SIG-M5 treated with dmso at 0.1 percent for 504 hours (cell line): Measurements from ENCODE around the gene EFHC1.

Source experiments
- DNase-seq: peaks from one replicate; lab custom pipeline; 2025; ENCODE audit not compliant: unreplicated experiment; lab: John Stamatoyannopoulos, UW

Gene EFHC1

DNA sequence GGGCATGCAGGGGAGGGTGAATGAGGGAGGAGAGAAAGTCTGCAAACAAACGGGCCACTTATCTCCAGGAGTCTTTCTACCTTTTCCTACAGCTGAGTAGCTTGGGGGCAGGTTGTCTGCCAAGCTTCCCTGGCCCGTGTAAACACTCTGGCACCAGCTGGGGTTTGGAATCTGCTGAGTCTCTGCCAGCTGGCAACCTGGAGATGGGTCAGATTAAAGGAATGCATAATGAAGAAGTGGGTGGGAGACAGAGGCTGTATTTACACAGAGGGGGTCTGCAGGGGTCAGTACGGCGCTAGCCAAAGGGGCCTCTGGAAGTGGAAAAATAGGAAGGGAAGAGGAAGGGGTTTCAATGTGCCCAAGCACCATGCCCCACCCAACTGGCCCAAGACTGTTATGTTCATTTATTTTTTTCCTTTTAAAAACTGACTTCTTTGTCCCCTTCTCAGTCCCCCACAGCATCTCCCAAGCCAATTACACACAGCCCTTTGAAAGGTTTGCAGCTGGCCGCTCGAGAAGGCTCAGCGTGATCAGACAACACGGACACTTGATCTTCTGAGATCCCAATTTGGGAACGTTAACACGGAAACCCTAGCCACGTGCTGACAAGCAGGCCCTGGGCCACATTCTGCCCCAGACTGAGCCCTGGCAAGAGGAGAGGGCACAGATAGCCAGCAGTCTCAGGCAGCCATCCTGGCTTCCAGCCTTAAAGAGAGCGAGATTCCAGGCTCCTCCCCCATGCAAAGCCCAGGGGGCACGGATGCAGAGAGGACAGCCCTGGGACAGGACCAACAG, 131.5 kb downstream of the EFHC1 start:
- no peak for DNase-seq

DNA sequence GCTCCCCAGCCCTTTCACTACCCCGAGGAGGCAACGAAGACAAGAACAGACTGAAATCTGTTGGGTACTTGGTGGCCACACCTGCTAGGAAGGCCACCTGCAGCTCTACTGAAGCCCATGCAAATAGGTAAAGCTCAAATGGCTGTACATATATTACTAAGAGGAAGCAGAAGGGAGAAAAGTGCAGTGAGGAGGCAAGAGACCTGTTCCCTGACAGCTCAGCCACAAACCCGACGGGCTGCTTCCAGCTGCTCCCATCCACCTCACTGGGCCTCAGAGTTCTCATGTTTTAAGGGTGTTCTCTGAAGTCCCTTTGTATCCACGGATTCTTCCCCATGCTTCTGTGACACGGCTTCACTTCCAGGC, 132.1 kb downstream of the EFHC1 start:
- DNase-seq: no peak

DNA sequence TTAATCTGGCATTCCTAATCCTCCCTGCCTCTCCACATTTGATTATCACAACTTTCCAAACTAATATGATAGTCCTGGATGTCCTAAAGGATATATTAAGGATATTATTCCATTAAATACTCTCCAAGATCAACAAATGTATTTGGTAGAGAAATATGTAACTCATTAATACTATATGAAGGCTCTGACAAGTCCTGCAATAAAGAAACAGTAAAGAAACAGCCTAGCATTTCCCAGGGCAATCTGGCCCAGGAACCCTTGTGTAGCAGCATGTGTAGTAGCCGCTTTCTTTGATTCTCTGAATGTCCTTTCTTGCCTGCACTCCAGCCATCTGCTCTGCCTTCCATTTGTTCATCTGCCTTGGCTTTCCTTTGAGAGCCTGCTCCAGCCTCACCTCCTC, 133.0 kb downstream of the EFHC1 start:
- no peak for DNase-seq

DNA sequence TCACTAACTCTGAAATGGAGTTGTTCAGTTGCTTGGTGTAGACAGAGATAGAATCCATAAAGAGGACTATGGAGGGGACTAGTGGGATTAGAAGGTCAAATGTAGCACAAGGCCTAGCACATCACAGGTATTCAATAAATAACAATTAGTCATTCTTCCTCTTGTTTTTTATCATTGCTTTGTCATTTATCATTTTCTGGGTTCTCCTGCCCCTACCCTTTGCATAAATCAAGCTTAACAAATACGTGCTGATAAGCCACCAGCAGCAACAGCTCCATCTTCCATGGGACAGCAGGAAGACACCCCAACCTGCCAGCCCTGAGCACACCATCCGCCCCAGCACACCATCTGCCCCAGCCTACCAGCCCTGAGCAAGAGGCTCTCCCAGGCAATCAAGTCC, 133.6 kb downstream of the EFHC1 start:
- DNase-seq: no peak

DNA sequence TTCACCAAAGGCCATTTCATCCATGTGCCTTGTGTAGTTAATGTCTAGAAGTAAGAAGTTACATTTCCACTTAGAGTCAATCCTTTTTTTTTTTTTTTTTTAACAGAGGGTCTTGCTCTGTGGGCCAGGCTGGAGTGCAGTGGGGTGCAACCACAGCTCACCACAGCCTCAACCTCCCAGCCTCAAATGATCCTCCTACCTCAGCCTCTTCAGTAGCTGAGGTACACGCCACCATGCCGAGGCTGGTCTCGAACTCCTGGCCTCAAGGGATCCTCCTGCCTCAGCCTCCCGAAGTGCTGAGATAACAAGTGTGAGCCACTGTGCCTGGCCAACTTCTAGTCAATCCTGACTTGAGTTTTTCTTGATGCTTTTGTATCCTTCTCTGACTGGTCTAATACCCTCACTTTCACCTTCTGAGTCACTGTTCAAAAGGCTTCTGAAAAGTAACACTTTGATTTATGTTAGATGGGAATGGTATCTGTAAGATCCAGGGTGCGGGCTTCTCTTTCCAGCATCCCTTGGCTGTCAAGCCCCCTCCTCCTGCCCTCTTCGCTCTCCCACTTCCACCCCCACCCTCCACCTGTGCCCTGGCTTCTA, 134.6 kb downstream of the EFHC1 start:
- DNase-seq: no peak

DNA sequence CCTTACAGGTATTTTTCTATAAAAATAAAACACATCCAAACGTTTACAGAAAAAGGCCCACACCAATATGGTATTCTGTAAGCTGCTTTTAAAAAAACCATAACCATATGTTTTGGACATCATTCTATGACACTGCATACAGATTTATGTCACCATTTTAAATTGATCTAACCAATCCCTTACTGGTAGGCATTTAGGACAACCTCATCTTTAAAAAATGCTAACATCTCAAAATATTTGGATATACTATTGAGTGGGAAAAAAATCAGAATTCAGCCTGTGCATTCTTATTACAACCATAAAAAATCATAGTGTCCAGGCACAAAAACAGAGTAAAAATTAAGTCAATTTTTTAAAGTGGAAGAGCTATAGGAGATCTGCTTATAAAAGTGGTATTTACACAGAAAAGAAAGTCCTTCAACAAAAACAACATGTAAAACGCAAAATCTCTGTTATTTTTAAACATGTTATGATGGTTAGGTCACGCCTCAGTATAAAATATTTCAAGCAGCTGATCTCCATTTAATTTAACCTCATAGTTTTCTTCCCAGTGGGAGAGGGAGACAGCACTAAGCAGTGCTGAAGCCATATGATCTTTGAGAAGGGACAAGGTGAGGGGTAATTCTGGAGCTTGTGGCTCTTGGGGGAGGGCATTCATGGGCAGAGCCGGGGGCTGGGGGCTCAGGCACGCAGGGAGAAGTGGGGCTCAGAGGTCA, 135.5 kb downstream of the EFHC1 start:
- no peak for DNase-seq

DNA sequence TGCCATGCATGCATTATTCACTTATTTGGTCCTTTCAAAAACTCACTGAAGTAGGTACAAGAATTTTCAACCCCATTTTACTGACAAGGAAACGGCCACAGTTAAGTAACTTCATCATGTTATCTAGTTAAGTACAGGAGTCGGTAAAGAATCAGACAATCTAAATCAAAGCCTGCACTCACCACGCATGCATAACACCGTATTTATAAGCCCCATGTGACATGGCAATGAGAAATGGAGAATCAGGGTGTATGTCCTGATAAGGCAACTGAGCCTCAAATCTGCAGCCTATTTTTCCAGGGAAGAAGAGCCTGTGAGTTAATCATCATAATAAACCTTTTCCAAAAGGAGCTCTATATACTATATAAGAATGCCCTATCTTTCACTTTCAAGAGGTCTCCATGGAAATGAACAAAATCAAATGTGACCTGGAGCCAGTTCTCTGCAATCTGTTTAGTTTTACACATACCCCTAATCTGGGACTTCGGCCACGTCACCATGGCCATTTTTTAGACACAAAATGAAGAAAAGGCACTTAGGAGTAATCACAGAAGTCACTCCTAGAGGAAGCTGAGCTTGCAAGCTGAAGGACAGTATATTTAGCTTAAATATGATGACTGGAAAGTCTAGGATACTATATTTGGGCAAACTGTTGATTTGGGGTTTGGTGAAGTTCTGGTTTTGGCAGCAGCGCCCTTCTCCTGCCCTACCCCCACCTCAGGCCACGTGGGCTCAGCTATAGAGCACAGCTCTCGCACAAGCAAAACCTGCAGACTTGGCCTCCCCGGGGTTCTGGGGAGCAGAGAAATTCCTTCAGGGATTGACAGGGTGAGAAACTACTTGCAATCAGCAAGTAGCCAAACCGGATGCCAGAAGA, 137.5 kb downstream of the EFHC1 start:
- DNase-seq: no peak

DNA sequence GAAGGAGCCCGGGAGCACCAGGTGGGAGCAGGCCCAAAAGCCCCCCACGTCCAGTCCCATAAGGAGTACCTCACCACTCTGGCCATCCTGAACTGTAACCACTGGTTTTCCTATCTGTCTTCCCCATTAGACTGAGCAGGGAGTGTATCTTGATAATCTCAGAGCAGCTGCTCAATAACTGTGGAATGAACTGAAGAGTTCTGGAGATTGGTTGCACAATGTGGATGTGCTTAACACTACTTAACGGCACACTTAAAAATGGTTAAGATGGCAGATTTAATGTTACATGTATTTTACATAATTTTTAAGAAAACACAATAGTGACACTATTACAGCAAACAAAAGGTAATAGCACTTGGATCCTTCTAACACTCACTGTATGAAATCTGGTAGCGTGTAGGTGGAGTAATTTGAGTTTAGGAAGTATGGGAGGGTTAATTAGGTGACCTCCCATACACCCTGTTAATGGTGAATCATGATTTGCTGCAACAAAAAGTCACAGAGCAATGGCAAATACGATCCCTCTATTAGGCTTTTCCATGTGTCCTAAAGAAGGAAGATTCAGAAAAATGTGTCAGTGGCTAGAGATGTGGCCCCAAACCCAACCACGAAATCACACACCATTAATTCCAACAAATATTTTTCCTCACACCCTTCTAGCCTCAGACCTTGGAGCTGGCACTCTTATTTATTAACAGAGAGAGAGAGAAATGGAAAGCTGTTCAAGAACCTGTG, 138.3 kb downstream of the EFHC1 start:
- no peak for DNase-seq

DNA sequence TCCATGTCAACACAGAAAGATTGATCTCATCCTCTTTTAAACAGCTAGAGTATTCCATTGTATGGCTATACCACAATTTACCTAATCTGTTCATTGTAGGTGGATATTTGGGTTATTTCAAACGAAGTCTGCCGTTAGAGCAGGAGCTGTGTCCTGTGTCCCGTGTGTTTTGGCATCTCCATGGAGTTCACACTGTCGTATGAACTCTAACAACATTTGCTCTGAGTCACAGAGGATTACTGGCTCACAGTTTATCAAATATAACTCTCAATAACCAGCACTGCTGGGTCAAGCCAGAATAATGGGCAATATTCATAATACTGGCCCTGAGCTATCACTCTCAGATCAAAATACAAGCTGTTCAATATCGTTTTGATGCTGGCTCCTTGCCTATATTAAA, 140.3 kb downstream of the EFHC1 start:
- DNase-seq: no peak

DNA sequence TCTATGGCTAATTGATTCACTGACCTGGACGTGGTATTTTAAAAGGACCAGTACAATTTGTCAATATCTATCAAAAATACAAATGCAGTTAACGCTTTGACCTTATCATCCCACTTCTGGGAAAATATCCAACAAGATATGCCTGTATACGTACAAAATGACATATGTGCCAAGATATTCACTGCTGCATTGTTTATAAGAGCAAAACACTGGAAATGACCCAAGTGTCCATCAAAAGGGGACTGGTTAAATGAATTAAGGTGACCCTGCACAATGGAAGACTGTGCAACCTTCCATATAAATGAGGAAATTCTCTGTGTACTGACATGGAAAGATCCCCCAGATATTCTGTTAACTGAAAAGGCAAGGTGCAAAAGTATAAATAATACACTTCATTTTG, 142.8 kb downstream of the EFHC1 start:
- no peak for DNase-seq

DNA sequence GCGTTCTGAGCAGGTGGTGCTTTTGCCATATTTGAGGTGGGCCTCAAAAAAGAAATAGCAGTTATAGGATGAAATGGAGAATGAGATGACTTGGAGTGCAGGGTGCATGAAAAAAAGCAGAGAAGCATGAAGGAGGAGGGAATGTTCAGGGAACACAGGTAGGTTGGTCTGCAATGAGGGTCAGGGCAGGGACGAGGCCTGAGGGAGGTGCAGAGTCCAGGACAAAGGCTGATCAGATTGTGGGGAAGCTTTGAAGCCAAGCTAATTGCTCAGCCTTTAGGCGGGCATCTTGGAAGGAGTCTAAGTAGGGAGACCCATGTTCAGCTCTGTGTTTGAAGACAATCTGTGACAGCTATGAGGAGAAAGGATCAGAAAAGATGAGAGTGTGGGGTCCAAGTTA, 144.7 kb downstream of the EFHC1 start:
- no peak for DNase-seq

DNA sequence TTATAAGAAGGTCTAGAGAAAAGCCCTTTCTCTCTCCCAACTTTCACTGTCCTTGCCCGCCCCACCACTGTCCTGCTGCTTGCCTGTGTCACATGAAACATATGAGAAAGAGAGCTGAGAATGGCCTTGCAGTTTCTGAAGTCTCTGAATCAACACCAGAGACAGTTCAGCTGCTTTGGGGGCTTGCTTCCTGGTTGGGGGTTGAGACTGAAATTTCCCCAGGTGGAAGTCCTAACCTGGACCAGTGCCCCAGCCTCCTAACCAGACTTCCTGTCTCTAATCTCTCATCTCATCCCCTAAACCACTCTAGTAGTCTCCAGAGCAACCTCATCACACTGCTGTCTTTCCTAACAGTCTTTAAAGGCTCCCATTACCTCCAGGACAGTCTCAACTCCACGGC, 146.1 kb downstream of the EFHC1 start:
- DNase-seq: no peak

DNA sequence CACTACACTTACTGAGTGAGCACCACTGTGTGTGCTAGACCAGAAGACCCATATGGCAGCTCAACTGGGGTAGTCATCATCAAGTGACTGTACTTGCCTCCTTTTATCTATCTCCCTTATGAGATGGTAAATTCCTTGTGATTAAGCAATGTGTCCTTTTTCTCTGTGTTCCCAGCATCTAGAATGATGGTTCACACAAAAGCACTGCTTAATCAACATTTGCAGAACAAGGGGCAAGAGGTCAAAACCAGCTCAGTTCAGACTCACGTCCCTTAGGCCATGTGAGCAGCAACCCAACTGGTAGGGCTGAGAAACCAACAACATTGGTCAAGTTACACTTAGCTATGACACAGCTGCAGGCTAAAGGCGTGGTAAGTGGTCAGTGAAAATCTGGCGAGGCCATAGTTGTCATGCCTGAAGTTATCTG, 146.7 kb downstream of the EFHC1 start:
- no peak for DNase-seq

DNA sequence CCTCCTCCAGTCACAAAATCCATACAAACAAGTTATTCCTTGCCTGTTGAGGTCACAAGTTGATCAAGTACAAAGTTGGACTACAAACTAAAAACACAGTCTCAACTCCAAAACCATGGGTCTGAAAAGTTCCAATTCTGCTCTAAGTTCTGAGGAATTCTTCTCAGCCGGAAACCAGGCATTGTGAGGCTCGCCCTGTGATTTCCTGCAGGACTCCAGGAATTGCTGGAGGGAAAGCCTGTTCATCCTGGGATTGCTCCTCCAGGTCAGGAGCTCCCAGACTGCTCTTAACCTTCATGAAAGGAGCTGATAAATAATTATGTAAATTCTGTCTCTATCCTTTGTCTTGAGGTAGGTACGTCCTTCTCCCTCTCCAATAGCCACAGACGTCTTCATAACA, 148.2 kb downstream of the EFHC1 start:
- DNase-seq: no peak

DNA sequence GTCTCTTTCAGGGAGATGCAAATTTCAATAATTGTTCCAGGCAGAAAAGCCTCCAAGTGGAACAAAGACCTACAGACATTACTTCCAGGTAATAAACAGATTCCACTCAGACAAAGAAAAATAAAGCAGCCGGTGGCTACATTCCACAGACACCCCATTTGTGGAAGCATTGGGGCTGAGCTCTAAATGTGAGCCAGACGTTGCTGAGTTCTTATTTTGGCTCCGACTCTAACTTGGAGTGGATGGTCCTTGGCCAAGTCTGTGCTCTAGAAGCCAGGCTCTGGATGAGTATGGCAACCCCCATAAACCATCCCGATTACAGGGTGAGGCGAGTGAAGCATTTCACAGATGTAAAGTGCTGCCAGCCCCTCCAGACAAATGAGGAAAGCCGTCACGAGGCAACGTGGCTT, 150.2 kb downstream of the EFHC1 start:
- DNase-seq: no peak

DNA sequence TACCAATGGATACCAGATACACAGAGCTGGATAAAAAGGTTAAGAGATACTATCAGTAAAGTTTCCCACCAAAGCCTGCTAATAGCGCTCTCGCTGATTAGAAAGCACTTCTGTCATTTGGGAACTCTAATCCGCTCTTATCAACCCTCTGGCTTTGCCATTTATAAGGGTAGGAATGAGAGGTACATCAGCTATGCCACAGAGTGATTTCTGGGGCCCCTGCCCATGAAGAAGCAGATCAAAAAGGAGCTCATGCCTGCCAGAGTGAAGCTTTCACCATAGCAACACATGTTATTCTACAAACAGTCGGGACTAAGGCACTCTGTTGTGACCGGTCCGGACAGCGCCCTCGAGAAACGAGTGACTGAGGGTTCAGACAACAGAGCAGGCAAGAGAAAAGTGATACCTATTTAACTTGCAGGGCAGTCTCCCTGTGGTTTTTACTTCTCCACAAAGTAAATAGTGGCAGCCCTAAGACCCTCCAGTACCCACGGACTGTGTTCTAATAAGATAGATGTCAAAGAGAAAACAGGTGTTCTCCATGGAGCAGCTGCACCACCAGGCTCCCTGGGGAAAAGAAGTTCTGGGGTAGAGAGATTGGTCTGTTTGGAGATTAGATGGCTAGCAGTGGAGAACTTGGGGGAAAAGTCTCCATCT, 151.1 kb downstream of the EFHC1 start:
- DNase-seq: no peak

DNA sequence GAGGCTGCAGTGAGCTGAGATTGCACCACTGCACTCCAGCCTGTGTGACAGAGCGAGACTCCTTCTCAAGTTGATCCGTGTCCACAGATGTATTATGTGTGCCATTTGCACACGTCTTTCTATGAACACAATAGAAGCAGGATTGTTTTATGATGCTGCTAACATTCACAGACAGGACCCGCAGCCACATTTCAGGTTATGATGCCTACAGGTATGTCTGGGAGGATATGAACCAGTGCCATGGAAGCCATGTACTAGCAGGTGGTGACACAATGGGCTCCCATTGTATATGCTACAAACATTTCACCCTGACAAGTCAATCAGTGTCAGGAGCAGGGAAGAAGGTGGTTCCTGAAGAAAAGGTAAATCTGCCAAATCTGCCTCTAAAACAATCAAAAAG, 152.4 kb downstream of the EFHC1 start:
- DNase-seq: no peak

DNA sequence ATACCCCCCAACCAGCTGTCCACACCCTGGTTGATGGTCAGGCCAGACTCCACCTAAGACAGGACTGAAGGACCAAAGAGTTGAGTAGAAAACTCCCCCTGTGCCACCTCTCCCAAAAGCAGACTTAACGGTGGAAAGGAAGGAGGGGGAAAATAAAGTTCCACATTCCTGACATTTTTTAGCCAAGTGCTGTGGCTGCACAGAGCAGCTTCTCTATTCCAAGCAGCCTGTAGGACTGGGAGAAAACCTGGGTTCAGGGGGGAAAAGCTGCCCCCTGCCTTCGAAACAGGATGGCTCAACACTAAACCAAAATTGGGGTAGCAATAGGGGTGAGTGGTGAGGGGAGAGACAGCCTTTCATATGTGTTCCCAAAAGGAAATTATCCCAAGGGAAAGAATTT, 153.2 kb downstream of the EFHC1 start:
- no peak for DNase-seq
